ENCODE results near the gene VPS37D. TPM values are rescaled to one million over a fixed set of nuclear protein-coding genes. Genes with fewer than 3 reads are reported as not detected.

The VPS37D gene
- total and polyA plus RNA-seq, 2 experiments from 2014 or later, result 2.2 to 7.0 TPM

GRCh38 chr7:73678862-73679261 lies 11.2 kb downstream of the VPS37D start (continued):
- TF ChIP-seq ZNF114 (CRISPR knock-in tag; IDR thresholded peaks at IDR 0.05) (no peak), EZH2phosphoT487 (IDR thresholded peaks at IDR 0.05; ENCODE audit: unreplicated experiment) (no peak), EZH2 (IDR thresholded peaks at IDR 0.05; ENCODE audit: low read depth, unreplicated experiment) (no peak)

GRCh38 chr7:73679709-73680108 lies 12.1 kb downstream of the VPS37D start:
- H3K36me3 ChIP-seq (ENCODE audit: insufficient read depth), result peaks cover 3% of the 10 kb centered on the region; the same call in 1 of the 2 replicates
- H3K9me2 ChIP-seq (ENCODE audit: insufficient read depth), result no peaks in the 10 kb centered on the region
- peaks cover 48% of the 10 kb centered on the region for H3K79me2 ChIP-seq (replicated peaks; ENCODE audit: insufficient read depth)
- H3K4me1 ChIP-seq (ENCODE audit: insufficient read depth), result peaks cover 9% of the 10 kb centered on the region
- H2AFZ ChIP-seq, result no peak overlapping the region
- TF ChIP-seq CTCF (conservative IDR thresholded peaks at IDR 0.05; ENCODE audit: low read depth in 2 of 2) (no peak), REST (IDR thresholded peaks at IDR 0.05; ENCODE audit: unreplicated experiment) (no peak), ZNF331 (CRISPR knock-in tag; IDR thresholded peaks at IDR 0.05; ENCODE audit: low read depth) (no peak), STAT1 (IDR thresholded peaks at IDR 0.05; ENCODE audit: unreplicated experiment) (no peak), ETS1 (IDR thresholded peaks at IDR 0.05) (no peak), POLR2AphosphoS5 (IDR thresholded peaks at IDR 0.05; ENCODE audit: low read depth) (no peak), ZNF462 (CRISPR knock-in tag; IDR thresholded peaks at IDR 0.05) (no peak), EZH2phosphoT487 (IDR thresholded peaks at IDR 0.05; ENCODE audit: unreplicated experiment) (no peak)
- Mint-ChIP-seq H3K4me3 (no peak overlapping the region), H3K27ac (no peak overlapping the region), H3K27me3 (ENCODE audit: insufficient read depth, low read depth, poor library complexity) (peaks cover 14% of the 10 kb centered on the region), H3K36me3 (ENCODE audit: low read depth) (peaks cover 22% of the 10 kb centered on the region), H3K4me1 (peaks cover 17% of the 10 kb centered on the region), H3K9me3 (no peaks in the 10 kb centered on the region; the same call in 2 of the 3 replicates)
- no peak overlapping the region for H3K4me2 ChIP-seq
- no peak for ATAC-seq
- H3F3A ChIP-seq (replicated peaks; ENCODE audit: low read depth), result 0 out of 2 replicates have a peak, but pooled peaks cover under 1% of the 10 kb centered on the region
- DNase-seq (ENCODE audit: low spot score), result no peak
- H3K4me3 ChIP-seq, result no peak overlapping the region
- H3K27me3 ChIP-seq (ENCODE audit: insufficient read depth), result no peaks in the 10 kb centered on the region
- H3K27ac ChIP-seq (ENCODE audit: low read depth), result no peak overlapping the region
- peaks cover 5% of the 10 kb centered on the region for H4K20me1 ChIP-seq (replicated peaks; ENCODE audit: insufficient read depth)

Data from GM23338 (cell line).